ENCODE data around the gene KRT6C.
A peak's percentile ranks its signal among the peaks of the same experiment; 100 is the strongest.
"Not testable (repeated sequence)": the region's sequence is repeated elsewhere in the genome, so short reads cannot be mapped to it uniquely, and the experiment has no call there.

KRT6C gene

DNA sequence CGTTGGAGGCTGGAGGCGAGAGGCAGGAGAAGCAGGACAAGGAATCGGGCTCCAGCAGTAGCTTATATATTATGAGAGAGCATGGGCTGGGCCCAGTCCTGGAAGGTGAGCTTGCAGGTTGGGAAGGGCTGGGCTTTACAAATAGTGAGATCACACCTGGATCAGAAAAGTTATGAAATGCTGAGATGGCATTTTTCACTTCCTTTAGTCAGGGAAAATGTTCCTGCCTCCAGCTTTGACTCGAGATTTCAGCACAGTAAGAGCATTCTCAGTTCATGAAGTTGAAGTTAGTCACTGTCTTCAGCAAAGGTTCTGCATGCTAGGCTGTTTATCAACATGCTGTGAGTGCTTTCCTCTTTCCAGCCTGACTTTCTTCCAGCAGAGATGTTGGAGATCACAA is at the start of gene KRT6C:
Gene KRT6C (minus strand): TSS at position 38 of the 400 bp plus-strand sequence. CDS start 68 bp downstream, outside the sequence.
- no peak for DNase-seq

DNA sequence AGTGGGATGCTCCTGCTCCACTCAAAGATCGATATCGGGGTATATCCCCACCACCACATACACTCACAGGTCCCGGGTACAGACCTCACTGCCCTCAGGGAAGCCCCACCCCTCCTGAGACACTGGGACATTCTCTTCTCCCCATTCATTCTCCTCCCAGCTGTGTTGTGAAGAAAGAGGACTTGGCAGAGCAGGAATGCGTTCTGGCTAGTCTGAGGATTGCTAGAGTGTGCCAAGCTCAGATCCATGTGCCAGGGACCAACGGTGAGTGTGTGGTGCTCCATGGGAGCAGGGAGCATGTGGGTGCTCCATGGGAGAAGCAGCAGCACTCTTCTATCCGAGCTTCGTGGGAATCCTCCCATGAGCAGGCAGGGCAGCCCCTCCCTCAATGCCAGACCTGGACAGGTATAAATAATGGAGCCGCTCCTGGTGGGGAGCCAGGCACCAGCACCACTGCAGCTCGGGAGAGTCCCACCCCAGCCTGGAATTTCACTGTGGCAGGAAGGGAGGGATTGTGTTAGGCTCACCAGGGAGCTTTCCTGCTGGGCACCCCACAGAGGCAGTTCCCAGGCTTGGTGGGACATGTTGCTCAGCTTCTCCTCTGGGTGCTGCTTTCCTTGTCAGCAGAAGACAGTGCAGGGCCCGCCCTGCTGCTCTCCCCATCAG is 48.9 kb upstream of the KRT6C start:
- no peak for DNase-seq

DNA sequence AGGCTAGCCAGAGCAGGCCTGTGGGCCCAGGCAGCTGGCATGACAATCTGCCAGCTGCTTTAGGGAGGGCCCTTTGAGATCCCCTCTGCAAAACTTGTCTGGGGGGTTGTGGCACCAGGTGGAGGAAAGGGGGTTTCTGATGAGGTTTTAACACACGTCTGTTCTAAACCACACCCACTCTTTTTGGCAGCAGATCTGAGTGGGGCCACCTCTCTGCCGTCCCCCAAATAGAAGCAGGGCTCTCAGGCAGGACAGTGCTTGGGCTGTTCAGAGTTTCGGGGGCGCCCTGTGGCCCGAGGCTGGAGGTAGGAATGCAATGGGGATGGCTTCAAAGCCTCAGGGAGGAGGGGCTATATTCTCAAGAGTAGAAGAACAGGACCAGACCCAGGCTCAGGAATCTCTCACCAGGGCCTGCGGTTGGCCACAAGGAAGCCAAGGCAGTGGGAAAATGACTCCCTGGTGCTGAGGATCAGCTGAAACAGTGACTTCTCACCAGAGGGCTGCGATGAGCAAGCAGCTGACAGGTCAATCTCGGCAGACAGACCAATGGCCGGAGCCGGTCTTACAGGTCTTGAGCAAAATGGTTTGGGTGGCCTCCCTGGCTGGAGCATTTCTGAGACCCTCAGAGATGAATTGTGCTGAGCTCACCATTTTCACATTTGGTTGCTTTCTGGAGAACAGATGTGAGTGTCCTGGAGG is 48.1 kb upstream of the KRT6C start:
- DNase-seq: no peak

DNA sequence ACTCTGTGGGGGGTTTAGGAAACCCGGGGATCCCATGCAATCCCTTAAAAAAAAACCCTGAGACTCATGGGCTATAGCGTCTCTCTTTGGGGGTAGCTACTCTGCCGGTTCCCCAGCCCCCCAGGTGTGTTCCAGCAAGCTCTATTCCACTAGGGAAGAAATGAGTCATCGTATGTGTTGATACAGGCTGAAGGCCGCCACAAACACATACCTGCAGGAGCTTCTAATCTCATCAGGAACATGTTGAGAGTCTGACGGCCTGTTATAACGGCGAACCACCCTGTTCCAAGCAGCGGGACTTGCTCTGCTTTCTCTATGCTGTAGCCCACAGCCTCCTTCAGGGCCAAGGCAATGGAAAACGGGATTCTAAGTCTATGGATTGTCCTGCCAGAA is 47.6 kb upstream of the KRT6C start:
- no peak for DNase-seq

DNA sequence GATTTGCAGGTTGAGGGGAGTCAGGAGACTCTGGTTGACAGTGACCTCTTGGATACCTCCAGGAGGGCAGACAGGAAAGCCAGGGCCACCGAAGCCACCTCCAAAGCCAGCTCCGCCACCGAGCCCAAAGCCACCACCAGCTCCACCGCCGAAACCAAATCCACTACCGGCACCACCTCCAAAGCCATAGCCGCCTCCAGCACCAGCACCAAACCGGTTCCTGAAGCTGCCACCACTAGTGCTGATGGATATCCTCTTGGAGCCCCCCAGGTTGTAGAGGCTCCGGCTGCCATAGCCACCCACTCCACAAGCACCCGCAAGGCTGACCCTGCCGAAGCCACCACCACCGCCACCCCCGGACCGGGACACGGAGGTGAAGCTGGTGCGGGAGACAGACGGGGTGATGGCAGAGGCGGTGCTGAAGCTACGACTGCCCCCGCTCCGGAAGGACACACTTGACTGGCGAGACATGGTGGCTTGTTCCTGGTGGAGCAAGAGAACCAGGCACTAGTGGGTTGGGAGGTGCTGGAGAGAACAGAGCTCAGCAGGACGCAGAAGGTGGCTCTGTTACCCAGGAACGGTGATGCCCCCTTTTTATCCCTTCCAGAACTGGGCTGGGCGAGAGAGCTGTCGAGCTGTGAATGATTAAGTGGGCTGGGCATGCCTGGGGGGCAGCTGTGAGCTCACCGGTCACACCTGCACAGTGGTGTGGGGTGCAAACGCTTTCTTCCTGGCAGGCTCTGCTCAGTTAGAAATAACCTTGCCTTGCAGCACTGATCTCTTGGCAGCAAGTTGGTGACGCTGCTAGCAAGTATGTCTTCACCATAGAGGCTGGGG is 46.4 kb upstream of the KRT6C start, which contains the start of gene KRT5:
Gene KRT5 (minus strand): TSS at position 569 of the 837 bp plus-strand sequence. CDS start 98 bp downstream, at position 471.
- no peak for DNase-seq

DNA sequence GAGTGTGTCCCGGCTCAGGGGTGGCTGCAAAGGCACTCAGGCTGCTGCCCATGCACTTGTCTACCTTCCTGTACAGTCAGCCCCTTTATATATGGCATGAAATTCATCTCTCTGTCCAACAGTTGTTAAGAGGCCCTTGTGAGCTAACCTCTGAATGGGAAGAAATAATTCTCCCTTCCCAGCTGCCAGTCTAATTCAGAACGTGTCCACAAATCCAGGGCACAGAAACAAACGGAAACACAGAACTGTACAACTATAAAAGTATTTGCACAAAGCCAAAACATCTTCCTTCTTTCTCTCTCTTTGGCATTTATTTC is 45.7 kb upstream of the KRT6C start:
- DNase-seq: no peak

DNA sequence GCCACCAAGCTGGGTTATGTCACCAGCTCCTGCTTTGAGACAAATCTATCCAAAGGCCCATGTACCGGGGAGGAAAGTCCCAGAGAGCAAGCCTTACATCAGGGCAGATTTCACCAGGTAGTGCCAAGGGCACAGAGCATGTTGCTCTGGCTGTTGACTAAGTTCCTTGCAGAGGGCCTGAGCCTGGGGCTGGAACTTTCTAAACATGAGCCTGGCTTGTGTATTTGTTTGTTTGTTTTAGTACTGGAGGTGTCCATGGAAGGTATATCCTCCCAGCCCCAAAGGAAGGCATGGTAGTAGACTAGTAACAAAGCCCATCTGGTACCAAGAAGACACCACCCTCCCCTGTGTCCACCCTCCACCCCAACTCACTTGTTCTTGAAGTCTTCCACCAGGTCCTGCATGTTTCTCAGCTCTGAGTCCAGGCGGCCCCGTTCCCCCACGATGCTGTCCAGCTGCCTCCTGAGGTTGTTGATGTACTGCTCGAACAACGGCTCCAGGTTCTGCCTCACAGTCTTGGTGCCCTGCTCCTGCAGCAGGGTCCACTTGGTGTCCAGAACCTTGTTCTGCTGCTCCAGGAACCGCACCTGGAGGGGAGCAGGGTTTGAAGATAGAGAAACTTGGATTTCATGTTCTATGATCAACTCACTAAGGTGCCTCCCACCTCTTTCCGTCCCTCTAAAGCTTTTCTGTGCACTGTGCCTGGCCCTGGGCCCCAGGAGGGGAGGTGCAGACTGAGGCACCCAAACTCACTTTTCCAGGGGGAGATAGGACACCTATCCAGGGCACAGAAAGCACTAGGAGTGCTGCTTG is 45.2 kb upstream of the KRT6C start:
- no peak for DNase-seq

DNA sequence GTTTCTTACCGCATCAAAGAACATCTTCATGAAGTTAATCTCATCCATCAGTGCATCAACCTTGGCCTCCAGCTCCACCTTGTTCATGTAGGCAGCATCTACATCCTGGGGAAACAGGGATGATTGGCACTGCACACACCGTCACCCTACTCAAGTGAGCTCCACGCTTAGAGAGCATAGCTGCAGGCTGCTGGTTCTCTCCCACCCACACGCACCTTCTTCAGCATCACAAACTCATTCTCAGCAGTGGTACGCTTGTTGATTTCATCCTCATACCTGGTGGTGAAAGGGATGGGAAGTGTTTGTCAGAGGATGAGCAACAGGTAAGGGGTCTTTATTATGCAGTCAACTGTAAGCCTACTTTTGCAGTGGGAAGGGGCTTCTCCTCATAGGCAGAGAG is 44.3 kb upstream of the KRT6C start:
- DNase-seq: no peak

DNA sequence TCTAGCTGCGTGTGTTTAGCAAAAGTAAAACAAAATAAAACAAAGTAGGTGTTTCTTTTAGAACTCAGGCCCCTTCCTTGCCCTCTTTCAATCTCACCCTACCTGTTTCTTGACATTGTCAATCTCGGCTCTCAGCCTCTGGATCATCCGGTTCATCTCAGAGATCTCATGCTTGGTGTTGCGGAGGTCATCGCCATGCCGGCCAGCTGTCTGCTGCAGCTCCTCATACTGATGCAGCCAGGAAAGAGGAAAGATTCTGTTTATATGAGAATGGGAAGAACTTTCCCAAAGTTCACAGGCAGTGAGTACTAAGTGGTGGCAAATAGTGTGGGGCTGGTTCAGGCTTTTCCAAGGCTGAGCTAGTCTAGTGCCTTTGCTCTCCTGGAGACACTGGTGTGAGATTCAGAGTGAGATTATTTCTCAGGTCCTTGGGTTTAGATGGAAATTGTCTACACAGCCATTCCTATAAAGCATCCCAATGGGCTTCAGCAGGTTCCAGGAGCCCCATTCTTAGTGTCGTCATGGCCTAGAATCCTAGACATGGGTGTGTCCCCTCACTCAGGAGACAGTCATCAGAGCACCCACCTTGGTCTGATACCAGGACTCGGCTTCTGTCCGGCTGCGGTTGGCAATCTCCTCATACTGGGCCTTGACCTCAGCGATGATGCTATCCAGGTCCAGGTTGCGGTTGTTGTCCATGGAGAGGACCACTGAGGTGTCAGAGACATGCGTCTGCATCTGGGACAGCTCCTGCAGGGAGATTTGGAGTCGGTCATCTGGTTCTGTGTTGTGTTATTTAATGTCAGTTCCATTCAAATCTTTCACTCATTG is 43.6 kb upstream of the KRT6C start:
- no peak for DNase-seq

DNA sequence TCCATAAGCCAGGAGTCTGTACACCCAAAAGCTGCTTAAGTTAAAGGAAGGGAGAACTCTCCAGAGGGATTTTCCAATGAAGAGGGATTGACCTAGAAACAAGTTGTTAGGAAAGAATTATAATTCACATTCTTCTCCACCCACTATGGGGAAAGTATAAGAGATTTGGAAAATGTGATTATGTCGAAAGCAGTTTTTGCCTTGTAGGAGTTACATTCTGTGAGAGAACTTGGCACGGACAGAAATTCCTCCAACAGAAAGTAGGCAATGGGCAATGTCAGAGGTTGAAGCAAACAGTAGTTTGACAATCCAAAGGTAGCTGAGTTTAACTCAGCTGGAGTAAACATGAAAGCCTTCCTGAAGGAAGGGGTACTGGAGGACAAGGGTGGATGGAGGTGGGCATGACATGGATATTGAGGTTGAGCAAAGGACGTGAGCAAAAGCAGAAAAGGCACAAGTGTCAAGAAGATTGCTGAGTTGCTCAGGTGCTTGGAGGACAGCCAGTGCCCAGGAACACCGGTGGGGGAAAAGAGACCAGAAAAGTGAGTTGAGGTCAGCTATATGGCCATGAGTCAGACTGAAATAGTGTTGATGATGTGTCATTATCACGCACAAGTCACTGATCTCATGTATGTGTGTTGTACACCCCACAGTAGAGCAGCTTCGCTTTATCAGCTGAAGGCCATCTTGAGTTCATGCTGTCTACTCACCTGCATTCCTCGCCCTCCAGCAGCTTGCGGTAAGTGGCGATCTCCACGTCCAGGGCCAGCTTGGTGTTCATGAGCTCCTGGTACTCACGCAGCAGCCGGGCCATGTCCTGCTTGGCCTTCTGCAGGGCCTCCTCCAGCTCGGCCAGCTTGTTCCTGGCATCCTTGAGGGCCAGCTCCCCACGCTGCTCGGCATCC is 42.6 kb upstream of the KRT6C start:
- no peak for DNase-seq

DNA sequence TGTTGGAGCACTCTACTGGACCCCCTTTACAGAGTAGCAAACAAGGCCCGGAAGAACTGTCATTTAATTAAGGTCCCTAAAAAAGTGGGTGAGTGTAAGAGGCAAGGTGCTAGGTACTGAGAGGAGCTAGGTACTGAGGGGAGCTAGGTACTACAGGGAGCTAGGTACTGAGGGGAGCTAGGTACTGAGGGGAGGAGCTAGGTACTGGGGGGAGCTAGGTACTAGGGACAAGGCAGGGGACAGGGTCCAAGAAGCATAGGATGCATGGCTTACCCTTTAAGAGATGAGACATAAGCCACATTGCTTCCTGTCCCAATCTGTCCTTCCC is 41.7 kb upstream of the KRT6C start:
- no peak for DNase-seq

DNA sequence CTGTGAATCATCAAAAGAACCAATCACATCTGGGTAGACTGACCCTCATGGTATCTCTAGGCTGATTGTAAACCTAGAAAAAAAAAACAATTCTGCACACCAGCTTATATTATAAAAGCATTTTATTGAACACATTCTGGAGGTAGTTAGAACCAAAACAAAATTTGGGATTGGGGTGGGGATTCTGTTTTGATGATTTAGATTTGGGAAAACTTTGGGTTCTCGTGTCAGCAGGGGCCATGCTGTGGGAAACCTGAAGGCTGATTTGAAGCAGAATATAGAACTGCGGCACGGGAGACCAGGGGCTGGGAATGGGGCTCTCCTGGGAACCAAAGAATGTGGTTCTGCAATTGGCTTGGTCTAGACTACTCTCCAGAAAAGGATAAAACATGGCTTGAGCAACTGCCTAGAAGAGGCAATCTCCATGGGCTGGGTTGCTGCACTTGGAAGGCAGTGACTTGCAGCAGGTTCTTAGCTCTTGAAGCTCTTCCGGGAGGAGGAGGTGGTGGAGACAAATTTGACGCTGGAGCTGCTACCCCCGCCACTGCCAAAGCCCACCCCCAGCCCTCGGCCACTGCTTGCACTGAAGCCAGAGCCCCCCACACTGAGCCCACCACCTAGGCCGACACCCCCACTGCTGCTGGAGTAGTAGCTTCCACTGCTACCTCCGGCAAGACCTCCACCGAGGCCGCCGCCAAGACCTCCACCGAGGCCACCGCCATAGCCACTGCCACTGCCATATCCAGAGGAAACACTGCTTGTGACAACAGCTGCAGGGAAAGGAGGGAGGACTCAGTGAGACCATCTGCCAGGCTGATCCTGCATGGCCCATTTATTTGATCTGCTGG is 41.1 kb upstream of the KRT6C start:
- no peak for DNase-seq

DNA sequence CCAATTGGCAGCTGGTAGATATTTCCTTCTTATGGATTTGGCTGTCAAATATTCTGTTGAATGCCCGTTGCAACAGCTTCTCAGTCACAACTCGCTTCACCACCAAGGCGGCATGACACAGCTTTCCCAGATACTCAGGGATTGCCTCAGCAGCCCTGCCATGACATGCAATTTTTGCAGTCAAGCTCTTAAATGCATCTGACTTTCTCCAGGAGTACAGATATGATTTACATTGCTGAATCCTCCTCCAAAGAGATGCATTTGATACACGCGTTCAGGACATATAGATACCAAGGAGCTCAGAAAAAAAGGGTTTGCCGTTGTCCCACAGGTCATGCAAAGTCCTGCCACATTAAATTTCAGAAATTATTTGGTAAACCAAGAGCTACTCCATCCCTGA is 40.1 kb upstream of the KRT6C start:
- no peak for DNase-seq

DNA sequence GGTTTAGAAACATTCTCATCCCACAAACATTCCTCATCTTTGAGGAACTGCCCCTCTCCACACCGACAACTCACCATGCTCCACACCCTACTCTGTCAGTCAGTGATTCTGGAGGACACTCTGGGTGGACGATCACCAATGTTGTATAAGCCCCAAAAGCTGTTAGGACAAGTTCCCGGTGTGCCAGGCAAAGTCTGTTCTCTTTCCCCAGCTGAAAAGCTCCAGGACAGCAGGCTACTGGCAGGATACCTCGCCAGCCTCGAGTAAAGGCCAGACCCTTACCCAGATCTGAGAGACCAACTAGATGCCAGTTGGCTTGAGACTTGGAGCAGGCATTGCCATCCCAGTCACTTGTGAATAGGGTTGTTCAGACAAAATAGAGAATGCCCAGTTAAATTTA is 34.6 kb upstream of the KRT6C start:
- DNase-seq: no peak

DNA sequence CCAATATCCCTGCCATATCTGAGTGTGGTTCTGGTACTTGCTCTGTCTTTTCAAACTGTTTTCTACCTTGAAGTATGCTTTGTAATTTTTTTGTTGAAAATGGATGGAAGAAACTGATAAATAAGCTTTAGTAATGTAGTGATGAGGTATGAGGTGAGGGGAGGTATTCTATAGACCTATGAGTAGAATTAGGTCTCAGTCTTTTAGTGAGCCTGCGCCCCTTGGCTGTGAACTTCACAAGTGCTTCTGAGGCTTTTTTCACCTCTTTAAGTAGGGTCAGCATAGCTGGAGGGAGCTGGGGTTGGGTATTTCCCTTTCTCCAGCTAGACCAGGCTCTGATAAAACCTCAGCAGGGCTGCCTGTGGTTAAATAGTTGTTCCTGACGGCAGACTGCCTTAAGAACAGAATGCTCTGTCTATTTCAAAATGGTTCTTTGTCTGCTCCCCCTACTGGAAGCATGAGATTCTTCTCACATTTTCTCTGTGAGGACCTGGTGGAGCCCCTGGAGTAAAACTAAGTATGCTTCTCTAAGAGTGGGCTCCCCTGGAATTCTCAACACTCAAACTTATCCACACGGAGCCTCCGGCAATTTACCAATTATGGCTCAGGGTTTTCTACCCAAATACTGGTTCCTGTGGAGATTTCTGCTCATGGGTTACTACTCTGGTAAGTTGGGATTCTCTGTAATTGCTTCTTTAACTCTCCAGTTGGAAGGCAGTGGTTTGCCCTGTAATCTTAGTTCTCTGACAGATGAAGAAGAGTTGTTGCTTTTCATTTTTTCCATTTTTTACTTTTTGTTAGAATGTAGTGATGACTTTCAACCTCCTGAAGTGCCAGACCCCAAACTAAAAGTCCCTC is 33.5 kb upstream of the KRT6C start:
- peak; percentile 60 for DNase-seq

DNA sequence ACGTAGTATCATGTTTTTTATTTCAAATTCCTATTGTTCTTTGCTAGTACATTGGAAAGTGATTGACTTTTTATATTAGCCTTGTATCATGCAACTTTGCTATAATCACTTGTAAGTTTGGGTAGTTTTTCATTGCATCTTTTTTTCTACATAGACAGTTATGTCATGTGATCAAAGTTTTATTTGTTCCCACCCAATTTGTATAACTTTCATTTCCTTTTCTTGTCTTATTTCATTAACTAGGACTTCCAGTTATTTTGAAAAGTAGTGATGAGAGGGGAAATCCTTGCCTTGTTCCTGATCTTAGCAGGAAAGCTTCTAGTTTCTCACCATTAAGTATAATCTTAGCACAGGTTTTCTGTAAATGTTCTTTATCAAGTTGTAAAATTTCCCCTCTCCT is 29.3 kb upstream of the KRT6C start:
- no peak for DNase-seq

DNA sequence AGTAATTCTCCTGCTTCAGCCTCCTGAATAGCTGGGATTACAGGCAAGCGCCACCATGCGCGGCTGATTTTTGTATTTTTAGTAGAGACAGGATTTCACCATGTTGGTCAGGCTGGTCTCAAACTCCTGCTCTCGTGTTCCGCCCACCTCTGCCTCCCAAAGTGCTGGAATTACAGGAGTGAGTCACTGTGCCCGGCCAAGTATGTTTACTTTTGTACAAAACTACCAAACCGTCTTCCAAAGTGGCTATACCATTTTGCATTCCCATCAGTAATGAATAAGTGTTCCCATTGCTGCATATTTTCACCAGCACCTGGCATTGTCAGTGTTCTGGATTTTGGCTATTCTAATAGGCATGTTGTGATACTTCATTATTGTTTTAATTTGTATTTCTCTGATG is 27.9 kb upstream of the KRT6C start:
- no peak for DNase-seq

DNA sequence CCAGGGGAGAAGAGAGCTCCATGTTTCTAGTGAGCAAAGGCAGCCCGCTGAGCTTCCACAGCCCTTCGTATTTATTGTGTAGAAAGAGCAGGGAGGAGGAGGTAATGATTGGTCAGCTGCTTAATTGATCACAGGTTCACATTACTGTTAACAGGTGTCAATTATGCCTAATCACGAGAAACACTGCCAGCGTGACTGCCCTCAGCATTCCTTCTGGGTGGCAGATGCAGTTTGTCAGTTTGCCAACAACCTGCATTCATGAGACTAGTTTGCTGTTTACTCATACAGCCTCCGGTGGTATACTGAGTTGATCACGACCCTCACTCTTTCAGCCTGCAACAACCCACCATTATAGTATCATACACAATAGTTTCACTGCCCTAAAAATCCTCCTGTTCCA is 27.0 kb upstream of the KRT6C start:
- DNase-seq: not testable (repeated sequence)

Data from hematopoietic multipotent progenitor cell treated with erythropoietin and hydrocortisone succinate and interleukin-3 and kit ligand, for 6 days (in vitro differentiated cells).